Measurements from ENCODE around the gene ABCD3. TPM values are rescaled to one million over a fixed set of nuclear protein-coding genes. Genes with fewer than 3 reads are reported as not detected.

Gene ABCD3
- total RNA-seq, 4 donors from 2014 or later: 33.4 to 42.8 (median 36.6) TPM

DNA sequence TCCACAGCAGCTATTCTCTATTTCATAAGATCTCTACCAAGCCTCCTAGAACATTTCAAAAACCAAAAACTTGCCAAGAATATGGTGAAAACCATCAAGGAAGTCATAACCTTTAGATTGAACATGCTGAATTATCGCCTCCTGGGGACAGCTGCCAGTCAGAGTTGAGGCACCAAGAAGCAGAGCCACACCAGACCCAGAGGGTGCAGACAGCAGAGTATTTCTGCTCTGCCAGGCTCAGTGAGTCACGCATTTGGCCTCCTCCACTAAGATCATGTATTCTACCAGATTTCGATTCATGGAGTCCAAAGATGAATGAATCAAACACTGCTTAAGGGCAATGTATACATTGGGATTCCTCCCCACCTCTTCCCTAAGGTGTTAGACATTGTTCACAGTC lies 121.3 kb downstream of the ABCD3 start:
- Histone ChIP-seq H3K4me3 (peak overlapping the region in 3 of 4 donors; percentile 61 to 76 (median 62)), H3K4me1 (peaks cover 5 to 26% of the 10 kb centered on the region in 2 donors), H3K36me3 (no peaks in the 10 kb centered on the region), H3K9me3 (no peaks in the 10 kb centered on the region), H3K27ac (no peak overlapping the region), H3K27me3 (peaks cover 28 to 46% (median 36%) of the 10 kb centered on the region in 3 donors)
- in situ Hi-C loops (cut with MboI; ENCODE audit: low sequenced_read_pairs in 4 of 4) (no loop called here), intact Hi-C loops (cut with DNase I; ENCODE audit: low total_unique reads) (no loop called here)
- ATAC-seq (no peak), DNase-seq (no peak)
- no peak for TF ChIP-seq POLR2A (IDR thresholded peaks at IDR 0.05)
- TF ChIP-seq, protein P1, sequence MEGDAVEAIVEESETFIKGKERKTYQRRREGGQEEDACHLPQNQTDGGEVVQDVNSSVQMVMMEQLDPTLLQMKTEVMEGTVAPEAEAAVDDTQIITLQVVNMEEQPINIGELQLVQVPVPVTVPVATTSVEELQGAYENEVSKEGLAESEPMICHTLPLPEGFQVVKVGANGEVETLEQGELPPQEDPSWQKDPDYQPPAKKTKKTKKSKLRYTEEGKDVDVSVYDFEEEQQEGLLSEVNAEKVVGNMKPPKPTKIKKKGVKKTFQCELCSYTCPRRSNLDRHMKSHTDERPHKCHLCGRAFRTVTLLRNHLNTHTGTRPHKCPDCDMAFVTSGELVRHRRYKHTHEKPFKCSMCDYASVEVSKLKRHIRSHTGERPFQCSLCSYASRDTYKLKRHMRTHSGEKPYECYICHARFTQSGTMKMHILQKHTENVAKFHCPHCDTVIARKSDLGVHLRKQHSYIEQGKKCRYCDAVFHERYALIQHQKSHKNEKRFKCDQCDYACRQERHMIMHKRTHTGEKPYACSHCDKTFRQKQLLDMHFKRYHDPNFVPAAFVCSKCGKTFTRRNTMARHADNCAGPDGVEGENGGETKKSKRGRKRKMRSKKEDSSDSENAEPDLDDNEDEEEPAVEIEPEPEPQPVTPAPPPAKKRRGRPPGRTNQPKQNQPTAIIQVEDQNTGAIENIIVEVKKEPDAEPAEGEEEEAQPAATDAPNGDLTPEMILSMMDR (IDR thresholded peaks at IDR 0.05 in 4 of 5, conservative IDR thresholded peaks at IDR 0.05 in 1 of 5): no peak

DNA sequence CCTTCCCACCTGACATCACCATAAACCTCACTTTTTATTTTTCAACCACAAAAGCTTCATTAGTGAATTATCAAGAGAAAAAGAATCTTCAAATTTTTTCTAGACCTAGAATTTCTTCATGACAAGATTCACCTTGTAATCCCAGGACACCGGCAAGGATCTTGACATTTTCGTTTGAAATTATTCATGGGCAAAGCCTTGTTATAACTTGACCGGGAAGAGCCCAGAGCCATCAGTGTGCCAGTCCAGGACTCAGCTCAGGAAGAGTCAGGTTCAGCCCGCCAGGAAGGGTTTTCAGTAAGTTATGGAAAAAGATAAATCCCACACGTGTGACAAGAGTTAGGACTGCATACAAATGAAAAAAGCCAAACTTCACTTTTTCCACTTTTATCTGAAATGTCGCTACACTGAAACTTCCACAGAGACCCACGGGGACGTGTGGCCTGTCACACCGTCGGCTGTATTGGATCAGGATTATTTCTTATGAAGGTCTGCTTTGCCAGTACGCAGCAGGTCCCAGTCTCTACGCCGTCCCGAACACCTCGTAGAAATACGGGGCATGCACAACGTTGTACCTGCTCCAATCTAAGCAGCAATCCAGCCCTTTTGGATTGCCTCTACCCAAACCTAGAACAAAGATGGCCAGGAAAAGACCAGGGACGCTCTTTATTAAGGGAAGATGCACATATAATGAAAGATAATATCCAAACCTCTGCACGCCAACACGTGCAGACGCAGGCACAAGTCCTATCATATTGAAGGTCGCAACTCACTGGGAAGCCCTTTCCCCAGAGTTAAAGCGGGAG lies 122.5 kb downstream of the ABCD3 start:
- H3K4me3 ChIP-seq: peak overlapping the region; percentile 54 to 76 (median 62)

DNA sequence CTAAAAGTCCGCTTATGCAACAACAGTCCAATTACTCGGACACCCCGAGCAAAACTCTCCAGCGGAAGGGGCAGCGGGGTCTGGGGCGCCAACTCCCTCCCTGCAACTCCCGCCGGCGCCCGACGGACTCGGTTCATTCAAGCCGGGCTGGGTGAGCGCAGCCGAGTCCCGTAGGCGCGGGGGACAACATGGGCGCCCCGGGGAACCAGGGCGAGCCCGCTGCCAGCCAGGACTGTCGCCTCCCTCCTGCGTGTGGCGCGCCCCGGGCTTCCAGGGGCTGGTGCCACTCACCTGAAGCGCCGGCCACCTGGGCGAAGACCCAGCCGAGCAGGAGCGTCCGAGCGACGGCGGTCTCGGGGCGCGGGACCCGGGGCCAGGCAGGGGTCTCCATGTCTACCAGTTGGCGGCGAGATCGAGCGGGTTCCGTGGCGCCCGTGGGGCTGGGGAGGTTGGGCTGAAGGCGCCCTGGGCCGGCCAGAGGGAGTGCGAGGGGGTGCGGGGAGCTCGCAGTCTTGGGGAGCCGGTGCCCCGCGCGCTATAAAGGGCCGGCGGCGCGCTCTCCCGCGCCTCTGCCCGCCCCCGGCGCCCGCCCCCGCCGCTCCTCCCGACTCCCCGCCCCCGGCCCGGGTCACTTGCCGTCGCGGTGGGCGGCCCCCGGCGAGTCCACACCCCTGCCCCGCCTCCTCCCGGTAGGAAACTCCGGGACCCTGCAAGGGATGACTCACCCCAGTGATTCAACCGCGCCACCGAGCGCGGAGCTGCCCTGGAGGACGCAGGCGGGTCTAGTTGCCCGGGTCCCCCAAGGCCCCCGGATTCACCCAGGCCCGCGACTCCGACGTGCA lies 123.3 kb downstream of the ABCD3 start, which contains the start of gene F3:
TSS of gene F3 (minus strand) at position 514 of the 842 bp plus-strand sequence. CDS start at position 391, 123 bp downstream.
- peak; percentile 53 to 69 for TF ChIP-seq POLR2A (IDR thresholded peaks at IDR 0.05)
- TF ChIP-seq, protein P1 (IDR thresholded peaks at IDR 0.05 in 4 of 5, conservative IDR thresholded peaks at IDR 0.05 in 1 of 5): no peak
- Histone ChIP-seq H3K4me3 (peak within 1 kb of the TSS; percentile 54 to 76 (median 62)), H3K36me3 (no peaks in the 10 kb centered on the region), H3K27me3 (peaks cover 28 to 46% (median 36%) of the 10 kb centered on the region in 3 donors), H3K9me3 (no peaks in the 10 kb centered on the region), H3K4me1 (peaks cover 5 to 26% of the 10 kb centered on the region in 2 donors), H3K27ac (peak within 1 kb of the TSS; percentile 76 to 80 (median 79))
- DNase-seq: peak; percentile 67 to 77
- peak; percentile 64 to 70 for ATAC-seq
- intact Hi-C loops (cut with DNase I; ENCODE audit: low total_unique reads): loop anchor here (5.0 to 10.0 kb wide), 2 partner anchors 53 to 261 kb away; no protein-coding TSS in a partner anchor
- in situ Hi-C loops (cut with MboI; ENCODE audit: low sequenced_read_pairs in 4 of 4): no loop called here

More for the DNA sequence above, 122.5 kb downstream of the ABCD3 start:
- Histone ChIP-seq H3K4me1 (peaks cover 5 to 26% of the 10 kb centered on the region in 2 donors), H3K27me3 (peaks cover 28 to 46% (median 36%) of the 10 kb centered on the region in 3 donors), H3K27ac (peak overlapping the region; percentile 70 to 80 (median 74)), H3K36me3 (no peaks in the 10 kb centered on the region), H3K9me3 (no peaks in the 10 kb centered on the region)
- no peak for DNase-seq
- intact Hi-C loops (cut with DNase I; ENCODE audit: low total_unique reads) (loop anchor here (5.0 to 10.0 kb wide), 2 partner anchors 54 to 262 kb away; no protein-coding TSS in a partner anchor), in situ Hi-C loops (cut with MboI; ENCODE audit: low sequenced_read_pairs in 4 of 4) (no loop called here)
- TF ChIP-seq, protein P1 (IDR thresholded peaks at IDR 0.05 in 4 of 5, conservative IDR thresholded peaks at IDR 0.05 in 1 of 5): no peak
- TF ChIP-seq POLR2A (IDR thresholded peaks at IDR 0.05): no peak
- no peak for ATAC-seq

DNA sequence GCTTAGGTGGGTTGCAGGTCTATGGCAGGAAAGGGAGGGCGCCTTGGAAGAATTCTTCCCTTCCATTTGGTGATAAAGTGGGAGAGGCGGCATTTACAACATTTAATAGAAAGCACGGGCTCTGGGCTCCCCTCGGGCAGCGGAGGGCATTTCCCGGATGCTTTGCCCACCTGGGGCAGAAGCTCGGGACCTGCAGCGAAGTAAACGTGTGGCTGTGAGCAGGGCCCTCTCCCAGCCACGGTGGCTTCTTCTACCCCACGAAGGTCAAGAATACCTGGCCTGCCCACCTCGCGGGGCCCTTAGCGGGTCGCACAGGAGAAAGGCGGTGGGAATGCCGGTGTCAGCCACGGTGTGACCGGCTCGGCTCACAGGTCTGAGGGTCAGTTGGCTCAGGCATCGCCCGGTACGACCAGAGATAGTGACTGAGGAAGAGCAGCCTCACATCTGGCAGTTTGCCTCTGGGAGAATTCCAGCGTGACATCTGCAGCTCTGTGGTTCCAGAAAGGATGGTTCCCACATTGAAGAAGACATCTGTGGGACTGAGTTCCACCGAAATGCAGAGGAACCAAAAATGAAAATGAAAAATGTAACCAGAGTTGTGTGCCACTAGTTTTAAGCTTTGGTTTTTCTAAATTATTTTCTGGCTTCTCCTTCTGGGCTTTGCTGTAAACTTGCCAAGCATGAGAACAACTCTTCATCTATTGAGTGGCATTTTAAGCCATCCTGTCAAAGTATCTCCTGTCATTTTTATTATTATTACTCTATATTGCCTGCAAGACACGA lies 124.1 kb downstream of the ABCD3 start:
- TF ChIP-seq, protein P1 (IDR thresholded peaks at IDR 0.05 in 4 of 5, conservative IDR thresholded peaks at IDR 0.05 in 1 of 5): no peak
- TF ChIP-seq POLR2A (IDR thresholded peaks at IDR 0.05): no peak
- Histone ChIP-seq H3K9me3 (no peaks in the 10 kb centered on the region), H3K36me3 (no peaks in the 10 kb centered on the region), H3K4me3 (peak overlapping the region; percentile 54 to 76 (median 62)), H3K27me3 (peaks cover 28 to 46% (median 36%) of the 10 kb centered on the region in 3 donors), H3K27ac (peak overlapping the region; percentile 76 to 80 (median 79)), H3K4me1 (peaks cover 5 to 26% of the 10 kb centered on the region in 2 donors)
- in situ Hi-C loops (cut with MboI; ENCODE audit: low sequenced_read_pairs in 4 of 4): no loop called here
- peak in 1 of 2 donors; percentile 41 for ATAC-seq
- intact Hi-C loops (cut with DNase I; ENCODE audit: low total_unique reads): loop anchor here (5.0 to 10.0 kb wide), 2 partner anchors 53 to 260 kb away; no protein-coding TSS in a partner anchor
- DNase-seq: peak; percentile 26 to 49

All from gastrocnemius medialis (tissue), 4 donors.